B cell (primary cell): ENCODE data around the gene NELL1. TPM values are rescaled to one million over a fixed set of nuclear protein-coding genes. Genes with fewer than 3 reads are reported as not detected.

Experiments
- ATAC-seq: fragments of 200-7000 bp; cut with Tn5 transposase; one replicate; pipeline ENCODE4 v1.10.0; 2021; ENCODE audit warnings: low read depth, mild to moderate bottlenecking, moderate number of reproducible peaks, moderate library complexity
- CTCF ChIA-PET: fragments of 350-600 bp; sonication (Branson Sonifier 250); formaldehyde crosslinking; loops from one replicate; lab custom pipeline; 2021; ENCODE audit warnings: antibody characterized with exemption, inconsistent platforms; lab: Charles Lee
- POLR2A ChIA-PET: fragments of 350-600 bp; sonication (Branson Sonifier 250); formaldehyde crosslinking; loops from one replicate; lab custom pipeline; 2021; ENCODE audit warnings: antibody characterized with exemption; lab: Charles Lee
- DNase-seq: peaks from one replicate; pipeline ENCODE4 v3.0.0; 2013
- H2AFZ ChIP-seq: 2 replicates; pipeline ENCODE4 v1.6.1; 2012; ENCODE audit warnings: mild to moderate bottlenecking, low read depth, low read length; ENCODE audit not compliant: insufficient read depth, poor library complexity, severe bottlenecking
- H3K27ac ChIP-seq, 2 donors: 1 replicate in 1 of 2; 2 replicates in 1 of 2; pipeline ENCODE4 v1.5.1; 2012 to 2013; ENCODE audit warnings: low read length in 2 of 2, mild to moderate bottlenecking in 2 of 2, moderate library complexity in 1 of 2
- H3K27me3 ChIP-seq, 4 experiments: fragments of 200-600 bp in 1 of 4; sonication (generic) in 1 of 4; replicated peaks in 1 of 4; 1 replicate in 2 of 4; 2 replicates in 2 of 4; pipeline versions ENCODE4 v1.6.1 to v1.7.0; 2013 to 2016; ENCODE audit warnings: low read length in 3 of 4, mild to moderate bottlenecking in 2 of 4, mixed read lengths in 1 of 4, moderate library complexity in 1 of 4; ENCODE audit not compliant: insufficient read depth in 4 of 4, control insufficient read depth in 3 of 4; ENCODE audit errors: control extremely low read depth in 1 of 4
- H3K36me3 ChIP-seq, 2 experiments: replicated peaks in 1 of 2; 1 replicate in 1 of 2; 2 replicates in 1 of 2; pipeline versions ENCODE4 v1.6.1 to v1.7.1; 2013; ENCODE audit warnings: low read length in 1 of 2; ENCODE audit not compliant: insufficient read depth in 2 of 2, control insufficient read depth in 1 of 2; ENCODE audit errors: control extremely low read depth in 1 of 2, extremely low read depth in 1 of 2
- H3K4me1 ChIP-seq, 2 donors: fragments of 200-600 bp in 1 of 2; sonication (generic) in 1 of 2; 1 replicate in 1 of 2; 2 replicates in 1 of 2; pipeline versions ENCODE4 v1.5.1 to v1.6.1; 2013 to 2017; ENCODE audit warnings: low read length in 2 of 2; ENCODE audit not compliant: control insufficient read depth in 2 of 2, insufficient read depth in 2 of 2
- H3K4me2 ChIP-seq: replicated peaks from 2 replicates; pipeline ENCODE3; 2012; ENCODE audit warnings: mild to moderate bottlenecking, low read depth, low read length; ENCODE audit not compliant: poor library complexity, severe bottlenecking
- H3K4me3 ChIP-seq, 5 experiments: fragments of 200-600 bp in 1 of 5; sonication (generic) in 1 of 5; 1 replicate in 3 of 5; 2 replicates in 2 of 5; pipeline versions ENCODE4 v1.5.1 to v1.7.0; 2011 to 2016; ENCODE audit warnings: low read length in 4 of 5, mild to moderate bottlenecking in 4 of 5, low read depth in 2 of 5, control low read depth in 1 of 5, moderate library complexity in 1 of 5; ENCODE audit not compliant: insufficient read depth in 1 of 5; ENCODE audit errors: control extremely low read depth in 1 of 5, extremely low read depth in 1 of 5
- H3K79me2 ChIP-seq: fragments of 200-600 bp; sonication (generic); one replicate; pipeline ENCODE4 v1.6.0; 2016; ENCODE audit warnings: low read length; ENCODE audit not compliant: control insufficient read depth, insufficient read depth
- H3K9ac ChIP-seq: fragments of 200-600 bp; sonication (generic); 2 replicates; pipeline ENCODE4 v1.6.1; 2017; ENCODE audit warnings: mild to moderate bottlenecking, low read length, moderate library complexity
- H3K9me3 ChIP-seq, 3 donors: one replicate each; pipeline versions ENCODE4 v1.6.1 to v1.7.1; 2013; ENCODE audit warnings: low read length in 2 of 3; ENCODE audit not compliant: control insufficient read depth in 2 of 3, insufficient read depth in 1 of 3; ENCODE audit errors: control extremely low read depth in 1 of 3
- H4K20me1 ChIP-seq: 2 replicates; pipeline ENCODE4 v1.6.0; 2012; ENCODE audit warnings: mild to moderate bottlenecking, low read length; ENCODE audit not compliant: insufficient read depth, control insufficient read depth, poor library complexity, severe bottlenecking
- H3K27ac Mint-ChIP-seq: one replicate; pipeline ENCODE4 v1.8.0; 2021; ENCODE audit warnings: mixed read lengths
- H3K27me3 Mint-ChIP-seq: one replicate; pipeline ENCODE4 v1.8.0; 2021; ENCODE audit warnings: mixed read lengths
- H3K4me1 Mint-ChIP-seq: one replicate; pipeline ENCODE4 v1.8.0; 2021; ENCODE audit warnings: mixed read lengths
- H3K4me3 Mint-ChIP-seq: one replicate; pipeline ENCODE4 v1.8.0; 2021; ENCODE audit warnings: mixed read lengths
- H3K9me3 Mint-ChIP-seq: one replicate; pipeline ENCODE4 v1.8.0; 2022; ENCODE audit warnings: mixed read lengths; ENCODE audit not compliant: insufficient read depth
- CTCF ChIP-seq: fragments of 200-600 bp; IDR thresholded peaks from one replicate; pipeline ENCODE4 v1.8.0; 2022; ENCODE audit warnings: antibody characterized with exemption, mild to moderate bottlenecking
- EZH2 ChIP-seq: IDR thresholded peaks from 2 replicates; pipeline ENCODE4 v1.6.1; 2012; ENCODE audit warnings: borderline replicate concordance, low read depth, mild to moderate bottlenecking, moderate library complexity, low read length; ENCODE audit not compliant: insufficient read depth, poor library complexity, severe bottlenecking
- WGBS: methylation state at CpG from one replicate; pipeline ENCODE4 v1.1.5; 2013; ENCODE audit warnings: missing lambda C conversion rate; ENCODE audit not compliant: insufficient coverage; 5-methylcytosine and 5-hydroxymethylcytosine counted together
- intact Hi-C: fragments of 100-400 bp; cut with micrococcal nuclease; formaldehyde crosslinking; loops from one replicate; pipeline ENCODE4 v1.10.0; 2022
- polyA plus RNA-seq: library from polyadenylated mRNA; depleted of rRNA; stranded (reverse); fragments of >200 nt; gene quantifications from 2 replicates; pipeline ENCODE4 v1.2.3, GENCODE V29; 2012
- total RNA-seq, 2 donors: library from RNA; stranded (reverse); fragments of 120-200 nt in 1 of 2; gene quantifications; 1 replicate in 1 of 2; 2 replicates in 1 of 2; pipeline versions ENCODE4 v1.2.3 to v1.2.4, GENCODE V29; 2013 to 2022

The NELL1 gene
- total and polyA plus RNA-seq, 2 donors (not counting 1 experiment from before 2014, with no cell fraction given): not detected

- ChIA-PET CTCF (no interaction called here), POLR2A (no interaction called here)
- intact Hi-C loops: no loop called here
- Histone ChIP-seq H4K20me1 (no peaks in the 10 kb centered on the region), H3K9ac (no peak overlapping the region), H3K4me3 (no peak overlapping the region), H3K79me2 (no peaks in the 10 kb centered on the region), H3K9me3 (no peaks in the 10 kb centered on the region), H3K4me1 (no peaks in the 10 kb centered on the region), H2AFZ (no peak overlapping the region), H3K4me2 (no peak overlapping the region), H3K36me3 (no peaks in the 10 kb centered on the region), H3K27ac (no peak overlapping the region), H3K27me3 (no peaks in the 10 kb centered on the region)
- Mint-ChIP-seq H3K27me3 (no peaks in the 10 kb centered on the region), H3K9me3 (peaks cover 2% of the 10 kb centered on the region), H3K27ac (no peak overlapping the region), H3K4me1 (no peaks in the 10 kb centered on the region), H3K4me3 (no peak overlapping the region)
- TF ChIP-seq EZH2: no peak
- no peak for TF ChIP-seq CTCF
- ATAC-seq: no peak
- DNase-seq: no peak
- no CpG with 5 or more reads among the region's 1 CpG for WGBS
Observed at GRCh38 chr11:21546703-21547102, 877.3 kb downstream of the NELL1 start.

- Histone ChIP-seq H4K20me1 (no peaks in the 10 kb centered on the region), H3K9me3 (no peaks in the 10 kb centered on the region), H3K79me2 (no peaks in the 10 kb centered on the region), H3K4me3 (no peak overlapping the region), H3K9ac (no peak overlapping the region), H3K4me1 (no peaks in the 10 kb centered on the region), H3K27me3 (no peaks in the 10 kb centered on the region), H3K4me2 (no peak overlapping the region), H3K36me3 (no peaks in the 10 kb centered on the region), H2AFZ (no peak overlapping the region), H3K27ac (no peak overlapping the region)
- Mint-ChIP-seq H3K4me3 (no peak overlapping the region), H3K4me1 (no peaks in the 10 kb centered on the region), H3K9me3 (no peaks in the 10 kb centered on the region), H3K27ac (no peak overlapping the region), H3K27me3 (no peaks in the 10 kb centered on the region)
- DNase-seq: no peak
- intact Hi-C loops: no loop called here
- ChIA-PET CTCF (no interaction called here), POLR2A (no interaction called here)
- ATAC-seq: no peak
- WGBS: 0% methylated on average over 1 of the region's 1 CpG
- no peak for TF ChIP-seq CTCF
- TF ChIP-seq EZH2: no peak
Observed at GRCh38 chr11:21552911-21553310, 883.5 kb downstream of the NELL1 start.
